ENCODE data around the gene RHOBTB1.
"Not testable (repeated sequence)": the region's sequence is repeated elsewhere in the genome, so short reads cannot be mapped to it uniquely, and the experiment has no call there.

The RHOBTB1 gene

GRCh38 chr10:60862517-60862916 is 81.5 kb downstream of the RHOBTB1 start:
- no peak for DNase-seq

- no peak for DNase-seq
These were observed 87.6 kb downstream of the RHOBTB1 start for GRCh38 chr10:60856405-60856804.

GRCh38 chr10:60853637-60854036 is 90.3 kb downstream of the RHOBTB1 start:
- no peak for DNase-seq

- no peak for DNase-seq
These were observed 90.9 kb downstream of the RHOBTB1 start for GRCh38 chr10:60853107-60853506.

- no peak for DNase-seq
These were observed 94.2 kb downstream of the RHOBTB1 start for GRCh38 chr10:60849740-60850139.

- DNase-seq = no peak
These were observed 94.8 kb downstream of the RHOBTB1 start for GRCh38 chr10:60849217-60849616.

GRCh38 chr10:60848680-60849079 is 95.3 kb downstream of the RHOBTB1 start:
- no peak for DNase-seq

- DNase-seq = no peak
These were observed 95.9 kb downstream of the RHOBTB1 start for GRCh38 chr10:60848126-60848525.

- no peak for DNase-seq
These were observed 97.8 kb downstream of the RHOBTB1 start for GRCh38 chr10:60846173-60846572.

GRCh38 chr10:60845038-60845437 is 98.9 kb downstream of the RHOBTB1 start:
- no peak for DNase-seq

- no peak for DNase-seq
These were observed 101.3 kb downstream of the RHOBTB1 start for GRCh38 chr10:60842694-60843093.

GRCh38 chr10:60841227-60841626 is 102.8 kb downstream of the RHOBTB1 start:
- DNase-seq = not testable (repeated sequence)

GRCh38 chr10:60835049-60835448 is 108.9 kb downstream of the RHOBTB1 start:
- DNase-seq = no peak

GRCh38 chr10:60834401-60834800 is 109.6 kb downstream of the RHOBTB1 start:
- DNase-seq = no peak

GRCh38 chr10:60832136-60832535 is 111.8 kb downstream of the RHOBTB1 start:
- DNase-seq = not testable (repeated sequence)

- no peak for DNase-seq
These were observed 115.5 kb downstream of the RHOBTB1 start for GRCh38 chr10:60828489-60828852.

GRCh38 chr10:60827791-60828488 is 116.0 kb downstream of the RHOBTB1 start:
- DNase-seq = no peak

GRCh38 chr10:60825520-60825919 is 118.5 kb downstream of the RHOBTB1 start:
- no peak for DNase-seq

GRCh38 chr10:60823324-60823723 is 120.7 kb downstream of the RHOBTB1 start:
- no peak for DNase-seq

- DNase-seq = no peak
These were observed 121.2 kb downstream of the RHOBTB1 start for GRCh38 chr10:60822809-60823208.

- no peak for DNase-seq
These were observed 122.3 kb downstream of the RHOBTB1 start for GRCh38 chr10:60821656-60822055.

- DNase-seq = no peak
These were observed 123.8 kb downstream of the RHOBTB1 start for GRCh38 chr10:60820093-60820754.

Measured in NK-92 treated with Interleukin-12 subunit alpha and Interleukin-12 subunit beta, amount 100 ng/mL, for 24 hours (cell line).